Activated CD8-positive, alpha-beta memory T cell treated with anti-CD3 and anti-CD28 coated beads for 24 hours (primary cell): ENCODE data around the gene TNN.
"Not testable (repeated sequence)": the region's sequence is repeated elsewhere in the genome, so short reads cannot be mapped to it uniquely, and the experiment has no call there.

Source experiments
- DNase-seq: peaks from one replicate; pipeline ENCODE4 v3.0.0-alpha.2; 2020

Gene TNN

DNA sequence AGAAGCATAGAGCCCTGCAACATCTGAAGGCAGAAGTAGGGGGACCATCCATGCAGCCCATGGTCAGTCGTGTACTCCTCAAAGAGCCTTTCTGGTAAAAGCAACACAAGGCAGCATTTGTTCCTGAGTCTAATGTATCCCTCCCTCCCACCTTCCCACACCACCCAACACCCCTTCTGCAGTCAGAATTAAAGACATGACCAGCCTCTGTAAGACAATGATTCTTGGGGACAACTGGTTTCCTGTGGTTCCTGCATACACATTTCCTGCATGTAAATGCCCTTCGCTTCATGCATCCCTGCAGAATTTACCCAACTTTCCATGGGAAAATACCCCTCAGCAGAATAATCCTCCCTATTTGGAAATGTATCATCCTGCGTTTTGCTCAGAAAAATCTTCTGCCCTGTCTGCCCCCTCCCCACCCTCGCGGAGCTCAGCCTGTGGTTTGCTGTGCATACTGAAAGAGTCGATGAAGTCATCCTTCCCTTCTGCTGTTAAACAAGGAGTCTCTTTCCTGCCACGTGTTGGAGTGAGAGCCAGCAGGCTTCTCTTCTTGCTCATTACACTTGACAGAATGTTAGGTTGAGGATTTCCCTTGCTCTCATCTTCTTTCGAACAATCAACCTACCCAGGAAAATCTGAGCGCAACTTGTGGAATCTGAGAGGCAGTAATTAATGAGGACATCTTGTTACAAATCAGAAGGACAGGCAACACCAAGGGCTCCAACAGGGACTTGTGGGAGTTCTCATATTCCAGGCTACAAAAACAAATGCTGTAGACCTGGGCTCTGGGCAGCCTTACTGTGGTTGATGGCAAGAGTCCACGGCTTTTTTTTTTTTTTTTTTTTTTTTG is 4.7 kb downstream of the TNN start:
- no peak for DNase-seq

GRCh38 chr1:175073061-175073460 is 5.4 kb downstream of the TNN start:
- DNase-seq = no peak

DNA sequence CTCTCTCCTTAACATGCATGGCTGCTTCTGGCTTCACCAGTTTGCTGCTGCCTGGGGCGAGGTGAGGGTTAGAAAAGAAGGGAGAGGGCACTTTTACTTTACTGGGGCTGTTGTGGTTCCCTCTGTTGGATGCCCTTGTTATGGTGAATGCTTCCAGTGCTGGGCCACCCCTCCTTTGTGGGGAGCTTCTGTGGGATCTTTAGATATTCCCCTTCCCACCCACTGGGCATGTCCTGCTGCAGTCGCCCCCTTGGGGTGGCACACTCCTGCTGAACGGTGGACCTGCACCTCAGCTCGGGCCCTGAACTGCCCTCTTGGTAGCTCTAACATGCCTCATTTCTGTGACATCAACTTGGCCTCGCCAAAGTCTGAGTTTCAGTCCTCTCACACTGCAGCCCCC is 6.0 kb downstream of the TNN start:
- no peak for DNase-seq

DNA sequence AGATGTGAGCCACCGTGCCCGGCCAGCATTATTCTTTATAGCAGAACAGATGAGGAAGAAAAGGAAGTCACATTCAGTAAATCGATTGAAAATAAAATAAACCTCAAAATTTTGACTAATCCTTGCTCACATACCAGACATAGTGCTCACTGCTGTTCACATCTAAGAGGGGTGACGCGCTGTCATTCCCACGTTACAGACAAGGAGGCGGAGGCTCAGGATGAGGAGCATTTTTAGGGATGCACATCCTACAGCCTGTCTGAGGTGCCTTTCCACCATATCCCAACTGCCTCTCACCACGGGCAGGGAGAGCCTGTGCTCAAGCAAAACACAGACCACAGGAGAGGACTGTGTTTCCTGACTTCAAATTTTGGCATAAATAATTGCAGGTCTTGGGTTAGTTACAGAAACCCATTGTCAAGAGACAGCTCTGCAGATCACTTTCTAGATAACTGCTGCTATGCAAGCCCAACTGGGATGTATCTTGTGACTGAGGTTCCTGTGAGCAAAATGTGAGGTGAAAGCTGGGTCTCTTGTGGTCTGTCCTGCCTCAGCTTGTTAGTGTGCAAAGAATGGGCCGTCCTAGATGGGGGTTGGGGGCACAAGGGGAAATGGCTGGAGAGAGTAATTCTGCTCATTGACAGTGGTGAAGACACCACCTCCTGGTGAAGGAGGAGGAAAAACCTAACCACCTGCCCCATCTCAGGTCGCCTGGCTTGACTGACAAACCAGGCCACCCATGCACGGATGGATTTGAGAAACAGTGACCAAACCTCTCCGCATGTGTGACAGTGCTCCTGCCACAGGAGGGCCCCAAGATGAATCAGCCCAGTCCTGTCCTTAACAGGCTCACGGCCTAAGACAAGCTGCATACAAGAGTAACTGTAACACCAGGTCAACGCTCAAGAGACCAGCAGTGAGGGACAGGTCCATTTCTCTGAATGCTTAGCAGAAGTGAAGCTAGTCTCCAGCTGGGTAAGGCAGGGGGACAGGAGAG is 8.2 kb downstream of the TNN start:
- no peak for DNase-seq

DNA sequence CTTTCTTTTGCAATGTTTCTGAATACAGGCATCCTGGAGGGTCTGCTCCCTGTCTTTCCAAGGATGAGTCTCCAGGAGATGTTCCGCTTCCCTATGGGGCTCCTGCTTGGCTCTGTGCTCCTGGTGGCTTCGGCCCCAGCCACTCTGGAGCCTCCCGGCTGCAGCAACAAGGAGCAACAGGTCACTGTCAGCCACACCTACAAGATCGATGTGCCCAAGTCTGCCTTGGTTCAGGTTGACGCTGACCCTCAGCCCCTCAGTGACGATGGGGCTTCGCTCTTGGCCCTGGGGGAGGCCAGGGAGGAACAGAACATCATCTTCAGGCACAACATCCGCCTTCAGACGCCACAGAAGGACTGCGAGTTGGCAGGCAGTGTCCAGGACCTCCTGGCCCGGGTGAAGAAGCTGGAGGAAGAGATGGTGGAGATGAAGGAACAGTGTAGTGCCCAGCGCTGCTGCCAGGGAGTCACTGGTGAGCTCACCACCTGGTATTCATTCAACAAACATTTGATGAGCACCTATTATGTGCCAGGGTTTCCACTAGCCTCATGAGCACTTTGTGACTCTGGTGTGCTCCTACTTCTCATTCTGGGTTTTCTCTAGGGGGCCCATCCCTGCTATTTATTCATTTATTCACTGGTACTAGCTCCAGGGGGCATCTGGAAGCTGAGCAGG is 9.9 kb downstream of the TNN start:
- no peak for DNase-seq

- DNase-seq = no peak
Observed at GRCh38 chr1:175078629-175079028, 11.0 kb downstream of the TNN start.

GRCh38 chr1:175079338-175079737 is 11.7 kb downstream of the TNN start:
- no peak for DNase-seq

DNA sequence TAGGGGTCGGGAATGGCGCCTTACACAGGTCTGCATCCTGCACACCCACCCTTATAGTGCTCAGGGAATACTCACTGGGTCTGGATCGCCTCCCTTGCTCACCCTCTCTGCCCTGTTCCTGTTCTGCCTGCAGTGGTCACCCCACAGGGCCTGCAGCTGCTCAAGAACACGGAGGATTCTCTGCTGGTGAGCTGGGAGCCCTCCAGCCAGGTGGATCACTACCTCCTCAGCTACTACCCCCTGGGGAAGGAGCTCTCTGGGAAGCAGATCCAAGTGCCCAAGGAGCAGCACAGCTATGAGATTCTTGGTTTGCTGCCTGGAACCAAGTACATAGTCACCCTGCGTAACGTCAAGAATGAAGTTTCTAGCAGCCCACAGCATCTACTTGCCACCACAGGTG is 12.4 kb downstream of the TNN start:
- DNase-seq = no peak

GRCh38 chr1:175081983-175082382 is 14.3 kb downstream of the TNN start:
- DNase-seq = no peak

DNA sequence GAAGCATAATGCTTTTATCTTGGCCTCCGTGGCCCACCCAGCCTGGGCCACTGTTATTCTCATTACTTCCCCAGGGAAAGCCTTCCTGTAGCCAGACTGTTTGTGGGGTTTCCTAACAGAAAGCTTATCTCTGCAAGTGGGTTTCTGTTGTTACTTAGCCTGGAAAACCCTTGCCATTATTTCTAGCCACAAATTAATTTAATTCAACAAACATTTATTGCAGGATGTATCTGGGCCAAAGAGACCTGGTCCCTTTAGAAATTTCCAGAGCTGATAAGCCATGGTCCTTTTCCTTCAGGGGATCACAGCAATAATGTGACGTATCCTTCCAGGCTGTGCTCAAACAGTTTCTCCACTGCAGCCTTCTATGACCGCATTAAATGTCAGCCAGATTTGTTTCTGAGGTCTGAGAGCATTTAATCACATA is 20.9 kb downstream of the TNN start:
- no peak for DNase-seq

- no peak for DNase-seq
Observed at GRCh38 chr1:175089136-175089718, 21.6 kb downstream of the TNN start.

DNA sequence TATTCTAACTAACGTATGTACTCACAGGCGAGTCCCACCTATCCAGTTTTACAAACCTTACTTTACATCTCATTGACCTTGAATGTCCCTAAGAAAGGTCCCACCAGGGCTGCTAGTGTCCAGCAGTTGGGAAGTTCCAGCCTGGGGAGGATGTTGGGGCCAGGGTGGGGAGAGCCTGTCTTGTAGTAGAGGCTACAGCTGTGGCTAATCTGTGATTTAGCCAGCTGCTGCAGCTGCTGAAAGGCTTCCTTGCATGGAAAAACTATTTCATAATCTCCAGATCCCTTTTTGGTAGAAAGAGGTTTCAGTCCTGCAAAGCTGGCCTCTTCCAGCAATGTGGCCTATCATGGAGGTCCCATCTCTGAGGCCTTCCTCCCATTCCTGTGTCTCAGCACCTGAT is 23.1 kb downstream of the TNN start:
- DNase-seq = no peak

DNA sequence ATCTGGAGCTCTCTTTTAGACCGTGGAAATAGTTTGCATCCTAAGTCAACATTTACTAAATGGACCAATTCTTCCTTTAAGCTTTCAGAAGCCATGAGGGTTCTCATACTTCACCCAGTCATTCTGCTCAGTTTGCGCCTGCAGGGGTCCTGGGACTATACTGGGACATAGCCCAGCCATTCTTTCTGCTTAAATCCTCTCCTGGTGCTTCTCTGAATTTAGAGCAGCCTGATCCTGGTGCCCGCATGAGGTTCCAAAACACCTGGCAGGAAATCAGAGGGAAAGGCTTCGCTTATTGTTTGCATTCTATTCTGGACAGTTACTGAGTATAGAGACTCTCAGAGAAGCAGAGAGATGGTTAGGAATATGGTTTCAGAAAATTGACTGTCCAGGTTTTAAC is 27.0 kb downstream of the TNN start:
- DNase-seq = no peak

DNA sequence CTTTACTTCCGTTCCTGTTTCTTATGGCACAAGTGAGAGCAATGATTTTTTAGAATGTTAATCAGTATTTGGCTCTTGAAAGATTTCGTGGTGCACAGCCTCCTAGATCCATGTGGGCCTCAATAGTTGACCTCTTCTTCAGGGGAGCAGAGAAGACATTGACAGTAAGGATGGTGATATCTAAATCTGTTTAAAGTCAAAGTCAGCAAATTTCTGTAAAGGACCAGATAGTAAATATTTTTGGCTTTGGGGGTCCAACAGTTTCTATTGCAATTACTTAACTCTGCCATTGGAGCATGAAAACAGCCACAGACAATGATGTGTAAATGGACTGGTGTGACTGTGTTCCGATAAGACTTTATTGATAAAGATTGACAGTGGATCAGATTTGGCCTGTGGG is 27.4 kb downstream of the TNN start:
- DNase-seq = no peak

DNA sequence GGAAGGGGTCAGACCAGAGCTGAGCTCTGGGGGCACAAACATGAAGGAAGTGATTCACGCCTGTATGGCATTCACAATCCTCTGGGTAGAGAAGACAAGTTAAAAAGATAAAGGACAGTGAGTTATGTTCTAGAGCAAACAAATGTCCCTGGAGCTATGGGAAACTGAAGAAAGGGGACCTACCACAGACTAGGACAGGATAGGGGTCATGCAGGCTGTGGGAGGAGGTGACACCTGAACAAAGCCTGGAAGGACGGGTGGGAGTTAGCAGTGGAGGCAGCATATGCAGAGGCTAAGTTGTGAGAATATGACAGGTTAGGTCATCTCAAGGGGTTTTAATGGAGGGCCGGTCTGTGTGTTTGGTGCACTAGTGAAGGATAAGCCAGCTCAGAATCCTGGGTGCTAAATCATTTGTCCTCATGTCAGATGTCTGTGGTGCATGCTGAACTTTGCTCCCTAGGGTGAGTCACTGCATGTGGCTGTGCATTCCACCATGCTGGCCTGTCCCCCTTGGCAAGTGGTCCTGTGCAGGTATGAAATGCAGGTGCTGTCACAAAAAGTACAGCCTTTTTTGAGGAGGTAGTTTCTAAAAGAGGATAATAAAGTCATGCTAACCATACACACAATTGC is 28.5 kb downstream of the TNN start:
- DNase-seq = no peak

- no peak for DNase-seq
Observed at GRCh38 chr1:175097361-175097760, 29.7 kb downstream of the TNN start.

GRCh38 chr1:175099916-175100315 is 32.3 kb downstream of the TNN start:
- no peak for DNase-seq

GRCh38 chr1:175102166-175102565 is 34.5 kb downstream of the TNN start:
- DNase-seq = not testable (repeated sequence)

DNA sequence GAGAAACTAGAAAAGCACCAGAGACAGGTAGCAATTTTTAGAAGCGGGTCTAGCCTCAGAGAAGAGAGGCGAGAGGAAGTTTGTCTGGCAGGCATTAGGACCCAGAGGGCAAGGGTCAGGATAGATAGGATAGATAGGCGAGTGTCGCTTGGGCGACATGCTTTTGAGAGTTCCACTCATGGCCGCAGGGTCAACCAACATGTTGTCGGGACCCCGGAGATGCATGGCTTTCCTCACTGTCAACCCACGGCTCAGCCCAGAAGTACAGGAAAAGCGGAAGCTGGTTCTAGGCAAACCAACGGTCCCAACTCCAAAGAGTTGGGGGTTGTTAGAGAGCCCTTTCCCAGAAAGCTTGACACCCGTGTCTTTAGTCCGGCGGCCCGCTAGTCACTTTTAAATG is 38.9 kb downstream of the TNN start:
- DNase-seq = not testable (repeated sequence)

GRCh38 chr1:175108331-175108820 is 40.7 kb downstream of the TNN start:
- DNase-seq = not testable (repeated sequence)

GRCh38 chr1:175114996-175115395 is 47.4 kb downstream of the TNN start:
- no peak for DNase-seq

DNA sequence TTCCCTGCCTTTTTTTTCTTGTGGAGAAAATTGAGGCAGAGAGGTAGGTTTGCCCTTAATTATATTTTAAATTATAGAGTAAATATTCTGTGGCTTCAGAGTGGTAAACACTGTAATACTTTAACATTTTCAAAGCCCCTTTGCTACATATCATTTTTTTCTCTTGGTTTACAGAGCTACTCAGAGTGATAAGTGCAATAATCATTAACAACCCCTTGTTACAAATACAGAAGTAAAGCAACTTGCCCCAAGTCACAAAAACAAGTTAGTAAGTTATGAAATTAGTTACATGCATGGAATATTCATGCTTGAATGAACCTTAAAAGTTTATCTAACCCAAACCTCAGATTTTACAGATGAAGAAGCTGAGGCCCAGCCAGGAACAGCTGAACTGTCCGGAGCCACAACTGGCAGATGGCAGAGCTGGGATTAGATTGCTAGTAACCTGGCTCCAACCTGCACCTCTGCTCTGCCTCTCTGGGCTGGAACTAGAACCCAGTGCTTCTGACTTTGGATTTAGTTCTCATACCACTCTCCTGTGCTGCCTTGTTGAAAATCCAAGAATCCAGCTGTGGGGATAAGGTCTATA is 48.7 kb downstream of the TNN start:
- DNase-seq = no peak
